CD4-positive, alpha-beta T cell treated with Interleukin-2 at 100 ng/mL for 4 hours (primary cell): Measurements from ENCODE around the gene H6PD.

Source experiments
- DNase-seq: peaks from one replicate; pipeline ENCODE4 v3.0.0-alpha.2; 2020; ENCODE audit warnings: low spot score

The H6PD gene

GRCh38 chr1:9317591-9318417 lies 83.2 kb downstream of the H6PD start:
- no peak for DNase-seq

- DNase-seq: no peak
Measured at GRCh38 chr1:9319208-9319788, 84.7 kb downstream of the H6PD start.

- no peak for DNase-seq
Measured at GRCh38 chr1:9319789-9320519, 85.4 kb downstream of the H6PD start.
